Ovary (tissue), 9 donors: ENCODE data around the gene LYG2. TPM values are rescaled to one million over a fixed set of nuclear protein-coding genes. Genes with fewer than 3 reads are reported as not detected.

Experiments used
- DNase-seq, 5 donors: peaks; one replicate each; pipeline ENCODE4 v3.0.0-alpha.2; 2019 to 2020
- H3K27ac ChIP-seq, 2 donors: fragments of 200-600 bp; one replicate each; pipeline versions ENCODE4 v1.5.1 to v1.8.0; 2019 to 2022
- H3K27me3 ChIP-seq: fragments of 200-600 bp; one replicate; pipeline ENCODE4 v1.8.0; 2022
- H3K36me3 ChIP-seq: fragments of 200-600 bp; sonication (generic); one replicate; pipeline ENCODE4 v1.5.1; 2019
- H3K4me1 ChIP-seq: one replicate; pipeline ENCODE4 v1.8.1; 2013; ENCODE audit warnings: mild to moderate bottlenecking, moderate library complexity; ENCODE audit not compliant: insufficient read depth
- H3K4me3 ChIP-seq: fragments of 200-600 bp; sonication (generic); one replicate; pipeline ENCODE4 v1.5.1; 2017
- H3K9me3 ChIP-seq, 2 donors: fragments of 200-600 bp in 1 of 2; sonication (generic) in 1 of 2; one replicate each; pipeline versions ENCODE4 v1.5.1 to v1.8.1; 2013 to 2019; ENCODE audit warnings: mild to moderate bottlenecking in 1 of 2, moderate library complexity in 1 of 2
- EP300 ChIP-seq: sonication (generic); formaldehyde crosslinking; IDR thresholded peaks from one replicate; pipeline ENCODE4 v1.6.1; 2017; ENCODE audit warnings: antibody characterized with exemption
- POLR2A ChIP-seq: fragments of 450-650 bp; IDR thresholded peaks from one replicate; pipeline ENCODE4 v1.6.1; 2017; ENCODE audit warnings: antibody characterized with exemption, mild to moderate bottlenecking, moderate library complexity
- WGBS, 3 donors: extraction: QIAGEN DNeasy Blood & Tissue Kit in 1 of 3; methylation state at CpG; one replicate each; pipeline versions ENCODE4 v1.1.5 to v1.1.7; 2013 to 2017; 5-methylcytosine and 5-hydroxymethylcytosine counted together
- intact Hi-C, 4 donors: fragments of 100-400 bp; cut with DNase I; formaldehyde crosslinking; loops; one replicate each; pipeline versions ENCODE4 v1.11.0 to v1.15.1; 2022 to 2023
- polyA plus RNA-seq, 2 donors: library from polyadenylated mRNA; stranded (reverse); fragments of 200-250 nt in 1 of 2; fragments of 350-450 nt in 1 of 2; fragmentation: Illumina TruSeq in 1 of 2; extraction: RNeasy Lipid Tissue Mini Kit (QIAGEN cat#74804) in 1 of 2; gene quantifications; one replicate each; pipeline ENCODE4 v1.2.3, GENCODE V29; 2013 to 2014
- total RNA-seq, 7 donors: library from RNA; depleted of rRNA in 2 of 7; stranded (reverse); fragments of >200 nt in 2 of 7; fragmentation: NEBNext Ultra II Directional in 3 of 7; extraction: Animal tissue kit (Norgen Biotek cat#: 25700) in 3 of 7; gene quantifications; one replicate each; pipeline versions ENCODE4 v1.1.0 to v1.2.4, GENCODE V29; 2016 to 2023
- TF ChIP-seq, protein P1 (sequence below), 3 donors: fragments of 450-650 bp in 2 of 3; fragments of 200-600 bp in 1 of 3; IDR thresholded peaks; one replicate each; pipeline versions ENCODE4 v1.5.1 to v1.8.0; 2016 to 2022; ENCODE audit warnings: antibody characterized with exemption in 3 of 3, mild to moderate bottlenecking in 1 of 3
- donor health status: DM: no; HTN: no; CAD: no; lungs with moderate emphysema.
- donor health status: DM: no; HTN: no; CAD: no.
- donor health status: Bipolar disorder and iron deficiency.
- donor health status: DM: yes; HTN: yes; CAD: no.
- donor health status: DM: no; HTN: no; CAD: no.
- donor health status: DM: yes; HTN: yes; CAD: no.

The LYG2 gene
- total and polyA plus RNA-seq, 9 donors = not detected

DNA sequence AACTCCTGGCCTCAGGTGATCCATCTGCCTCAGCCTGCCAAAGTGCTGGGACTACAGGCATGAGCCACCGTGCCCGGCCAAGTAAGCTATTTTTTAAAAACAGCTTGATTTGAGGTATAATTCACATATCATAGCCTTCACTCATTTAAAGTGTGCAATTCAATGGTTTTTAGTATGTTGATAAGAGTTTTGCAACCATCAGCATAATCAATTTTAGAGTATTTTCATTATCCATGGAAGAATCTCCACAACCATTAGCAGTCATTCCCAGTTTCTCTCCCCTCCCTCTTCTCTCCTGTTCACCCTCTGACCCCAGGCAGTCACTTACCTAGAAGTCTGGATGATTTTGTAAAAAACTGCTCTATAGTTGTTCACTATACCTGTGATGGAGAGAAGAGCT is 4.7 kb upstream of the LYG2 start:
- no peaks in the 10 kb centered on the region for H3K27me3 ChIP-seq
- peaks cover 0 to 3% of the 10 kb centered on the region in 2 donors for H3K9me3 ChIP-seq
- intact Hi-C loops = no loop called here
- no peak for DNase-seq
- H3K4me3 ChIP-seq = no peak overlapping the region
- H3K4me1 ChIP-seq = no peaks in the 10 kb centered on the region
- no peak for TF ChIP-seq POLR2A
- TF ChIP-seq, protein P1, sequence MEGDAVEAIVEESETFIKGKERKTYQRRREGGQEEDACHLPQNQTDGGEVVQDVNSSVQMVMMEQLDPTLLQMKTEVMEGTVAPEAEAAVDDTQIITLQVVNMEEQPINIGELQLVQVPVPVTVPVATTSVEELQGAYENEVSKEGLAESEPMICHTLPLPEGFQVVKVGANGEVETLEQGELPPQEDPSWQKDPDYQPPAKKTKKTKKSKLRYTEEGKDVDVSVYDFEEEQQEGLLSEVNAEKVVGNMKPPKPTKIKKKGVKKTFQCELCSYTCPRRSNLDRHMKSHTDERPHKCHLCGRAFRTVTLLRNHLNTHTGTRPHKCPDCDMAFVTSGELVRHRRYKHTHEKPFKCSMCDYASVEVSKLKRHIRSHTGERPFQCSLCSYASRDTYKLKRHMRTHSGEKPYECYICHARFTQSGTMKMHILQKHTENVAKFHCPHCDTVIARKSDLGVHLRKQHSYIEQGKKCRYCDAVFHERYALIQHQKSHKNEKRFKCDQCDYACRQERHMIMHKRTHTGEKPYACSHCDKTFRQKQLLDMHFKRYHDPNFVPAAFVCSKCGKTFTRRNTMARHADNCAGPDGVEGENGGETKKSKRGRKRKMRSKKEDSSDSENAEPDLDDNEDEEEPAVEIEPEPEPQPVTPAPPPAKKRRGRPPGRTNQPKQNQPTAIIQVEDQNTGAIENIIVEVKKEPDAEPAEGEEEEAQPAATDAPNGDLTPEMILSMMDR (IDR thresholded peaks at IDR 0.05) = no peak
- TF ChIP-seq EP300 = no peak
- no peak overlapping the region for H3K27ac ChIP-seq
- H3K36me3 ChIP-seq = no peaks in the 10 kb centered on the region
- WGBS, 3 donors = 96 to 100% (median 98%) methylated on average over 2 of the region's 2 CpGs

DNA sequence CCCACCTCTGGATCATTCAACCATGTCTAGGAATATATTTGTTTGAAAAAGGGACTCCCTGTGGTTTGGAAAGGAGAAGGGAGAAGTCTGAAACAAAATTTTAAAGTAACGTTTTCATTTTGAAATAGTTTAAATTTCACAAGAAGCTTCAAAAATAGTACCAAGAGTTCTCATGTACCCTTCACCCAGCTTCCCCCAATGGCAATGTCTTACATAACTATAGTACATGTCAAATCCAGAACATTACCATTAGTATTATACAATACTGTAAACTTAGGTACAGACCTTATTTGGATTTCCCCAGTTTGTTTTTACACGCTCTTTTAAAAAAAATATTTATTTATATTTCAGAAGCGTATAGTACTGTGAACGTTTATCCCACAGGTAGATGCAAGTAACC is 4.0 kb upstream of the LYG2 start:
- Histone ChIP-seq H3K9me3 (peaks cover 0 to 3% of the 10 kb centered on the region in 2 donors), H3K27me3 (no peaks in the 10 kb centered on the region), H3K27ac (no peak overlapping the region), H3K4me3 (no peak overlapping the region), H3K4me1 (no peaks in the 10 kb centered on the region), H3K36me3 (no peaks in the 10 kb centered on the region)
- intact Hi-C loops = no loop called here
- WGBS, 3 donors = 80 to 96% (median 83%) methylated on average over 4 of the region's 4 CpGs
- DNase-seq = no peak
- TF ChIP-seq POLR2A (no peak), EP300 (no peak)
- TF ChIP-seq, protein P1 (IDR thresholded peaks at IDR 0.05) = no peak

- intact Hi-C loops = no loop called here
- H3K27ac ChIP-seq = no peak overlapping the region
- H3K27me3 ChIP-seq = no peaks in the 10 kb centered on the region
- TF ChIP-seq, protein P1 (IDR thresholded peaks at IDR 0.05) = no peak
- TF ChIP-seq EP300 (no peak), POLR2A (no peak)
- no peaks in the 10 kb centered on the region for H3K4me1 ChIP-seq
- no peak overlapping the region for H3K4me3 ChIP-seq
- DNase-seq = no peak
- H3K36me3 ChIP-seq = no peaks in the 10 kb centered on the region
- H3K9me3 ChIP-seq = no peaks in the 10 kb centered on the region
- 88 to 98% (median 93%) methylated on average over 2 of the region's 2 CpGs for WGBS, 3 donors
Measured at GRCh38 chr2:99256677-99257076, 1.2 kb upstream of the LYG2 start.

GRCh38 chr2:99249951-99250350 is 5.5 kb downstream of the LYG2 start:
- Histone ChIP-seq H3K9me3 (no peaks in the 10 kb centered on the region), H3K27me3 (no peaks in the 10 kb centered on the region), H3K27ac (no peak overlapping the region), H3K4me1 (no peaks in the 10 kb centered on the region), H3K36me3 (no peaks in the 10 kb centered on the region), H3K4me3 (no peak overlapping the region)
- no peak for DNase-seq
- WGBS, 3 donors = 84 to 96% (median 92%) methylated on average over 2 of the region's 2 CpGs
- no peak for TF ChIP-seq EP300
- intact Hi-C loops = no loop called here

GRCh38 chr2:99242151-99242550 is 13.3 kb downstream of the LYG2 start:
- no peak overlapping the region for H3K4me3 ChIP-seq
- H3K9me3 ChIP-seq = no peaks in the 10 kb centered on the region
- WGBS, 3 donors = 78 to 86% (median 83%) methylated on average over 6 of the region's 6 CpGs
- TF ChIP-seq, protein P1 (IDR thresholded peaks at IDR 0.05) = no peak
- TF ChIP-seq EP300 = no peak
- TF ChIP-seq POLR2A = no peak
- H3K27ac ChIP-seq = no peak overlapping the region
- no peaks in the 10 kb centered on the region for H3K36me3 ChIP-seq
- no peaks in the 10 kb centered on the region for H3K27me3 ChIP-seq
- no peak for DNase-seq
- intact Hi-C loops = no loop called here
- H3K4me1 ChIP-seq = no peaks in the 10 kb centered on the region
